ENCODE results near the gene INA.

- no peak for TF ChIP-seq CTCF (conservative IDR thresholded peaks at IDR 0.05; ENCODE audit: low read depth in 2 of 2)
- no peak for TF ChIP-seq POLR2AphosphoS5 (IDR thresholded peaks at IDR 0.05; ENCODE audit: low read depth)
- TF ChIP-seq EZH2phosphoT487 (IDR thresholded peaks at IDR 0.05; ENCODE audit: unreplicated experiment): no peak
These were observed 3.9 kb upstream of the INA start for GRCh38 chr10:103273041-103273441.
